HEK293 (cell line): ENCODE measurements around the gene MAN2B1.

ENCODE experiments used
- BCL6B ChIP-seq: fragments of 450-650 bp; formaldehyde crosslinking; IDR thresholded peaks from 2 replicates; pipeline ENCODE4 v1.5.1; 2017; ENCODE audit warnings: missing biosample characterization, missing genetic modification characterization
- HOXD13 ChIP-seq: sonication (generic); formaldehyde crosslinking; IDR thresholded peaks from 2 replicates; pipeline ENCODE4 v1.8.0; 2022; ENCODE audit warnings: missing genetic modification reagents, borderline replicate concordance
- IKZF3 ChIP-seq: fragments of 450-650 bp; IDR thresholded peaks from 2 replicates; pipeline ENCODE4 v1.5.0; 2018; ENCODE audit warnings: missing biosample characterization, mild to moderate bottlenecking, missing genetic modification characterization, moderate library complexity
- KLF10 ChIP-seq: fragments of 450-650 bp; IDR thresholded peaks from 2 replicates; pipeline ENCODE4 v1.5.1; 2018; ENCODE audit warnings: missing biosample characterization, mild to moderate bottlenecking, missing genetic modification characterization
- KLF17 ChIP-seq: fragments of 450-650 bp; formaldehyde crosslinking; IDR thresholded peaks from 2 replicates; pipeline ENCODE4 v1.5.1; 2016; ENCODE audit warnings: missing biosample characterization, missing genetic modification characterization
- KLF8 ChIP-seq: fragments of 450-650 bp; formaldehyde crosslinking; IDR thresholded peaks from 2 replicates; pipeline ENCODE4 v1.5.1; 2016; ENCODE audit warnings: missing biosample characterization, missing genetic modification characterization
- OVOL3 ChIP-seq: fragments of 450-650 bp; formaldehyde crosslinking; IDR thresholded peaks from 2 replicates; pipeline ENCODE4 v1.5.1; 2016; ENCODE audit warnings: missing biosample characterization, missing genetic modification characterization
- PRDM10 ChIP-seq: fragments of 450-650 bp; formaldehyde crosslinking; IDR thresholded peaks from 2 replicates; pipeline ENCODE4 v1.5.1; 2016; ENCODE audit warnings: missing biosample characterization, missing genetic modification characterization
- SCRT2 ChIP-seq: fragments of 450-650 bp; formaldehyde crosslinking; IDR thresholded peaks from 2 replicates; pipeline ENCODE4 v1.5.1; 2016; ENCODE audit warnings: missing biosample characterization, missing genetic modification characterization
- YY2 ChIP-seq: fragments of 450-650 bp; formaldehyde crosslinking; IDR thresholded peaks from 2 replicates; pipeline ENCODE4 v1.5.1; 2016; ENCODE audit warnings: missing biosample characterization, missing genetic modification characterization
- ZBTB11 ChIP-seq: fragments of 450-650 bp; formaldehyde crosslinking; conservative IDR thresholded peaks from 2 replicates; pipeline ENCODE4 v1.5.1; 2016; ENCODE audit warnings: low read depth, missing biosample characterization, missing genetic modification characterization
- ZNF114 ChIP-seq: fragments of 450-650 bp; formaldehyde crosslinking; IDR thresholded peaks from 2 replicates; pipeline ENCODE4 v1.5.0; 2017; ENCODE audit warnings: missing biosample characterization, missing genetic modification characterization
- ZNF146 ChIP-seq: fragments of 450-650 bp; formaldehyde crosslinking; IDR thresholded peaks from 2 replicates; pipeline ENCODE4 v1.5.1; 2016; ENCODE audit warnings: missing biosample characterization, missing genetic modification characterization
- ZNF175 ChIP-seq: fragments of 450-650 bp; formaldehyde crosslinking; IDR thresholded peaks from 2 replicates; pipeline ENCODE4 v1.5.1; 2016; ENCODE audit warnings: missing biosample characterization, missing genetic modification characterization
- ZNF18 ChIP-seq: fragments of 450-650 bp; formaldehyde crosslinking; IDR thresholded peaks from 2 replicates; pipeline ENCODE4 v1.5.1; 2016; ENCODE audit warnings: missing biosample characterization, missing genetic modification characterization
- ZNF292 ChIP-seq: fragments of 450-650 bp; formaldehyde crosslinking; IDR thresholded peaks from 2 replicates; pipeline ENCODE4 v1.5.1; 2016; ENCODE audit warnings: low read depth, missing biosample characterization, missing genetic modification characterization, borderline replicate concordance
- ZNF311 ChIP-seq: fragments of 450-650 bp; formaldehyde crosslinking; IDR thresholded peaks from 2 replicates; pipeline ENCODE4 v1.5.1; 2017; ENCODE audit warnings: missing biosample characterization, missing genetic modification characterization, borderline replicate concordance
- ZNF426 ChIP-seq: fragments of 450-650 bp; formaldehyde crosslinking; IDR thresholded peaks from 2 replicates; pipeline ENCODE4 v1.5.1; 2017; ENCODE audit warnings: missing biosample characterization, missing genetic modification characterization, mild to moderate bottlenecking, inconsistent platforms, moderate library complexity
- ZNF488 ChIP-seq: fragments of 450-650 bp; formaldehyde crosslinking; IDR thresholded peaks from 2 replicates; pipeline ENCODE4 v1.5.1; 2016; ENCODE audit warnings: missing biosample characterization, missing genetic modification characterization
- ZNF530 ChIP-seq: fragments of 450-650 bp; formaldehyde crosslinking; IDR thresholded peaks from 2 replicates; pipeline ENCODE4 v1.5.1; 2016; ENCODE audit warnings: low read depth, missing biosample characterization, missing genetic modification characterization
- ZNF548 ChIP-seq: fragments of 450-650 bp; formaldehyde crosslinking; IDR thresholded peaks from 2 replicates; pipeline ENCODE4 v1.5.1; 2016; ENCODE audit warnings: missing biosample characterization, missing genetic modification characterization
- ZNF561 ChIP-seq: fragments of 450-650 bp; IDR thresholded peaks from 2 replicates; pipeline ENCODE4 v1.5.1; 2018; ENCODE audit warnings: missing biosample characterization, missing genetic modification characterization, borderline replicate concordance
- ZNF571 ChIP-seq: fragments of 450-650 bp; formaldehyde crosslinking; IDR thresholded peaks from 2 replicates; pipeline ENCODE4 v1.5.0; 2017; ENCODE audit warnings: missing biosample characterization, missing genetic modification characterization
- ZNF610 ChIP-seq: fragments of 450-650 bp; formaldehyde crosslinking; IDR thresholded peaks from 2 replicates; pipeline ENCODE4 v1.5.1; 2016; ENCODE audit warnings: missing biosample characterization, missing genetic modification characterization, borderline replicate concordance
- ZNF626 ChIP-seq: fragments of 450-650 bp; sonication (Bioruptor Pico); formaldehyde crosslinking; IDR thresholded peaks from 2 replicates; pipeline ENCODE4 v1.5.1; 2018; ENCODE audit warnings: missing biosample characterization, missing genetic modification characterization, inconsistent platforms
- ZNF76 ChIP-seq: fragments of 450-650 bp; formaldehyde crosslinking; IDR thresholded peaks from 2 replicates; pipeline ENCODE4; 2016; ENCODE audit warnings: low read depth, missing biosample characterization, missing genetic modification characterization, borderline replicate concordance
- ZNF791 ChIP-seq: fragments of 450-650 bp; formaldehyde crosslinking; IDR thresholded peaks from 2 replicates; pipeline ENCODE4 v1.5.1; 2016; ENCODE audit warnings: missing biosample characterization, missing genetic modification characterization

MAN2B1 gene

GRCh38 chr19:12681074-12681987 is 14.8 kb upstream of the MAN2B1 start, which contains the start of gene DHPS (continued):
- peak; percentile 57 for TF ChIP-seq KLF17 (tag by site-specific recombination)
- TF ChIP-seq BCL6B, result peak; percentile 39; the same call in 1 of the 2 replicates
- TF ChIP-seq ZNF146 (tag by site-specific recombination), result peak; percentile 26; the same call in 1 of the 2 replicates
- peak; percentile 91 for TF ChIP-seq YY2
- TF ChIP-seq KLF8 (tag by site-specific recombination), result peak; percentile 70
- no peak for TF ChIP-seq ZNF626 (tag by site-specific recombination)
- TF ChIP-seq ZNF311 (tag by site-specific recombination), result no peak
- no peak for TF ChIP-seq ZNF571
- no peak for TF ChIP-seq ZNF548 (tag by site-specific recombination)
- TF ChIP-seq KLF10 (tag by site-specific recombination), result peak; percentile 59
- TF ChIP-seq ZNF114 (tag by site-specific recombination), result no peak
- TF ChIP-seq ZNF175 (tag by site-specific recombination), result no peak
- TF ChIP-seq ZNF18 (tag by site-specific recombination), result peak; percentile 78
- TF ChIP-seq ZNF791, result no peak
- TF ChIP-seq OVOL3, result no peak
- TF ChIP-seq ZNF488 (tag by site-specific recombination), result no peak
- peak; percentile 87 for TF ChIP-seq PRDM10 (tag by site-specific recombination)
- 0 out of 2 replicates have a peak, but pooled peaks have one; percentile 67 for TF ChIP-seq ZNF561 (tag by site-specific recombination)
- TF ChIP-seq IKZF3 (tag by site-specific recombination), result peak; percentile 81
- peak; percentile 96 for TF ChIP-seq ZBTB11 (tag by site-specific recombination)
- TF ChIP-seq ZNF426 (tag by site-specific recombination), result no peak
- peak; percentile 77 for TF ChIP-seq ZNF76 (tag by site-specific recombination)
- TF ChIP-seq SCRT2 (tag by site-specific recombination), result no peak
- TF ChIP-seq ZNF610 (tag by site-specific recombination), result no peak; the same call in 1 of the 2 replicates
- TF ChIP-seq ZNF292, result no peak
- TF ChIP-seq HOXD13 (CRISPR knock-in tag), result no peak
- no peak for TF ChIP-seq ZNF530 (tag by site-specific recombination)
